AG04449 (cell line): ENCODE measurements around the gene ARHGAP10.

Experiments
- CTCF ChIA-PET: fragments of 350-600 bp; formaldehyde crosslinking; extraction: SDS; loops from one replicate; lab custom pipeline; 2021; ENCODE audit warnings: antibody characterized with exemption; lab: Yijun Ruan, JAX
- POLR2A ChIA-PET: fragments of 400-600, 350-600 bp; formaldehyde crosslinking; extraction: SDS; loops from one replicate; lab custom pipeline; 2020; ENCODE audit warnings: antibody characterized with exemption, inconsistent platforms; lab: Yijun Ruan, JAX
- DNase-seq: peaks from one replicate; pipeline ENCODE4 v3.0.0-alpha.2; 2010; ENCODE audit warnings: low read depth, low spot score
- H3K4me3 ChIP-seq: 2 replicates; pipeline ENCODE4 v1.5.1; 2011; ENCODE audit warnings: low read depth, mild to moderate bottlenecking, control low read depth, low read length
- CTCF ChIP-seq: IDR thresholded peaks from one replicate; pipeline ENCODE4 v1.5.1; 2011; ENCODE audit warnings: mild to moderate bottlenecking, moderate library complexity, low read length, control low read depth, inconsistent platforms; ENCODE audit not compliant: insufficient read depth; ENCODE audit errors: missing control alignments

Gene ARHGAP10

GRCh38 chr4:147950841-147951240 is 219.0 kb downstream of the ARHGAP10 start:
- CTCF ChIA-PET, result interaction anchor here (1.2 to 1.8 kb wide), 2 partner anchors 18 to 26 kb away, joined by 3 to 5 read pairs; no protein-coding TSS in a partner anchor

GRCh38 chr4:147954850-147955249 is 223.0 kb downstream of the ARHGAP10 start:
- TF ChIP-seq CTCF, result no peak
- no peak for DNase-seq
- CTCF ChIA-PET, result interaction anchor here (0.9 to 1.0 kb wide), 2 partner anchors 29 to 32 kb away, joined by 3 read pairs; no protein-coding TSS in a partner anchor
- POLR2A ChIA-PET, result no interaction called here
- H3K4me3 ChIP-seq, result no peak overlapping the region

More at GRCh38 chr4:147950841-147951240, 219.0 kb downstream of the ARHGAP10 start:
- no peak for DNase-seq
- H3K4me3 ChIP-seq, result no peak overlapping the region
- POLR2A ChIA-PET, result no interaction called here
- TF ChIP-seq CTCF, result no peak

- CTCF ChIA-PET, result no interaction called here
- DNase-seq, result no peak
- POLR2A ChIA-PET, result no interaction called here
- H3K4me3 ChIP-seq, result no peak overlapping the region
- TF ChIP-seq CTCF, result no peak
Observed at GRCh38 chr4:147955827-147956558, 224.1 kb downstream of the ARHGAP10 start.

GRCh38 chr4:147957446-147957845 is 225.6 kb downstream of the ARHGAP10 start:
- no peak for DNase-seq
- no peak overlapping the region for H3K4me3 ChIP-seq
- CTCF ChIA-PET, result no interaction called here
- POLR2A ChIA-PET, result no interaction called here
- no peak for TF ChIP-seq CTCF

- DNase-seq, result no peak
- TF ChIP-seq CTCF, result no peak
- CTCF ChIA-PET, result interaction anchor here (1.0 kb wide), 1 partner anchor 10 kb away, joined by 3 read pairs; no protein-coding TSS in a partner anchor
- no peak overlapping the region for H3K4me3 ChIP-seq
- POLR2A ChIA-PET, result no interaction called here
Observed at GRCh38 chr4:147958057-147958456, 226.2 kb downstream of the ARHGAP10 start.

GRCh38 chr4:147958489-147959065 is 226.7 kb downstream of the ARHGAP10 start:
- no peak overlapping the region for H3K4me3 ChIP-seq
- ChIA-PET POLR2A (no interaction called here), CTCF (interaction anchor here (1.0 kb wide), 1 partner anchor 10 kb away, joined by 3 read pairs; no protein-coding TSS in a partner anchor)
- TF ChIP-seq CTCF, result no peak
- no peak for DNase-seq
